Femur (tissue), 1 donor: ENCODE results near the gene CELSR2.
"Not testable (repeated sequence)": the region's sequence is repeated elsewhere in the genome, so short reads cannot be mapped to it uniquely, and the experiment has no call there.

ENCODE experiments used
- DNase-seq: peaks from one replicate; pipeline ENCODE4 v3.0.0-alpha.2; 2017

The CELSR2 gene, protein sequence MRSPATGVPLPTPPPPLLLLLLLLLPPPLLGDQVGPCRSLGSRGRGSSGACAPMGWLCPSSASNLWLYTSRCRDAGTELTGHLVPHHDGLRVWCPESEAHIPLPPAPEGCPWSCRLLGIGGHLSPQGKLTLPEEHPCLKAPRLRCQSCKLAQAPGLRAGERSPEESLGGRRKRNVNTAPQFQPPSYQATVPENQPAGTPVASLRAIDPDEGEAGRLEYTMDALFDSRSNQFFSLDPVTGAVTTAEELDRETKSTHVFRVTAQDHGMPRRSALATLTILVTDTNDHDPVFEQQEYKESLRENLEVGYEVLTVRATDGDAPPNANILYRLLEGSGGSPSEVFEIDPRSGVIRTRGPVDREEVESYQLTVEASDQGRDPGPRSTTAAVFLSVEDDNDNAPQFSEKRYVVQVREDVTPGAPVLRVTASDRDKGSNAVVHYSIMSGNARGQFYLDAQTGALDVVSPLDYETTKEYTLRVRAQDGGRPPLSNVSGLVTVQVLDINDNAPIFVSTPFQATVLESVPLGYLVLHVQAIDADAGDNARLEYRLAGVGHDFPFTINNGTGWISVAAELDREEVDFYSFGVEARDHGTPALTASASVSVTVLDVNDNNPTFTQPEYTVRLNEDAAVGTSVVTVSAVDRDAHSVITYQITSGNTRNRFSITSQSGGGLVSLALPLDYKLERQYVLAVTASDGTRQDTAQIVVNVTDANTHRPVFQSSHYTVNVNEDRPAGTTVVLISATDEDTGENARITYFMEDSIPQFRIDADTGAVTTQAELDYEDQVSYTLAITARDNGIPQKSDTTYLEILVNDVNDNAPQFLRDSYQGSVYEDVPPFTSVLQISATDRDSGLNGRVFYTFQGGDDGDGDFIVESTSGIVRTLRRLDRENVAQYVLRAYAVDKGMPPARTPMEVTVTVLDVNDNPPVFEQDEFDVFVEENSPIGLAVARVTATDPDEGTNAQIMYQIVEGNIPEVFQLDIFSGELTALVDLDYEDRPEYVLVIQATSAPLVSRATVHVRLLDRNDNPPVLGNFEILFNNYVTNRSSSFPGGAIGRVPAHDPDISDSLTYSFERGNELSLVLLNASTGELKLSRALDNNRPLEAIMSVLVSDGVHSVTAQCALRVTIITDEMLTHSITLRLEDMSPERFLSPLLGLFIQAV (N-terminal part only)

DNA sequence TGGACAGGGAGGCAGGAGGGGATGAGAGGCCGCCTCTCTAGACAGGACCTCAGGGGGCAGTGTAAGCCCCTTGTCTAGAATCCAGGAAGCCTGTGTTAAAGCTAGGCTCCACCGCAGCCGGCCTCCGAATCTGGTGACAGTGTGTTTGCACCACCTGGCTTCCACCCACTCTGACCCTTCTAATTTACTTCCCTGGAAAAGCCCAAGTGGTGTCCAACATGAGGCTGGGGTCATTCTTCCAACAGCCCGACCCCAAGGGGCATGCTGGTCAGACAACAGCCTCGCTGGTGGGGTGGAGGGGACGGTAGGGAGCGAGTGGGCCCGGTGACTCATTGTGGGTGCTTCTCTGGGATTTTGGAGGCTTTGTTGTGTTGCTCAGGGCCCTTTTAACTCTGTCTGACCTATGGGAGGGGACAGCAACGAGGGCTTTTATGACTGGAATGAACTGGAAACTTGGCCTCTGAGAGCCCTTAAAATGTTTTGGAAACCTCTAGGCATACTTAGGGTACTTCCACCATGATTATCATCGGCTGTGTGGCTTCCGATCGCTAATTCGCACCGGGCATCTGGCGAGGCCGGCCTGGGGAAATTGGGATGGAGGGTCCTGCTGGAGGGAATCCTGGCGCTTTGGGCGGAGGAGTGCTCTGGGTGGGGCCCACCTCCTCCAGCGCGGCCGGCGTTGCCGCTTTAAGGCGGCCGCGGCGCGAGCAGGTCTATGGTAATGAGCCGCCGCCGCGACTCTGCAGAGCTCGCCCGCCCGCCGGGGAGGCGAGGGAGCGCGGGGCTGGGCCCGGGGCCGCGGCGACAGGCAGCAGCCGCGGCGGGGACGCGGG is at the start of gene CELSR2:
CELSR2 (plus strand) TSS at position 743 of the 833 bp plus-strand sequence. CDS start 541 bp downstream, outside the sequence.
- DNase-seq: peak; percentile 70

DNA sequence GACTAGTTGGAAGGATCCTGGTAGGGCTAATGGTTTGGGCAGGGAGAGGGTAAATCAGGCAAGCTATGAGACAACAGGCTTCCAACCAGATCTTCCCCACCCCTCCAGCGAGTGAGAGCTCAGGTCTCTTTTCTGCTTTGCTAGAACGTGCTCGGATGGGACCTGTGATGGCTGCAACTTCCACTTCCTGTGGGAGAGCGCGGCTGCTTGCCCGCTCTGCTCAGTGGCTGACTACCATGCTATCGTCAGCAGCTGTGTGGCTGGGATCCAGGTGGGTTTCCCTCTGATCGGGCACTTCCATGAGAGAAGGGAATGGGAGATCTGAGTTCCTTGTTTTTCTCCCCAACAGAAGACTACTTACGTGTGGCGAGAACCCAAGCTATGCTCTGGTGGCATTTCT is 49.6 kb upstream of the CELSR2 start:
- no peak for DNase-seq

DNA sequence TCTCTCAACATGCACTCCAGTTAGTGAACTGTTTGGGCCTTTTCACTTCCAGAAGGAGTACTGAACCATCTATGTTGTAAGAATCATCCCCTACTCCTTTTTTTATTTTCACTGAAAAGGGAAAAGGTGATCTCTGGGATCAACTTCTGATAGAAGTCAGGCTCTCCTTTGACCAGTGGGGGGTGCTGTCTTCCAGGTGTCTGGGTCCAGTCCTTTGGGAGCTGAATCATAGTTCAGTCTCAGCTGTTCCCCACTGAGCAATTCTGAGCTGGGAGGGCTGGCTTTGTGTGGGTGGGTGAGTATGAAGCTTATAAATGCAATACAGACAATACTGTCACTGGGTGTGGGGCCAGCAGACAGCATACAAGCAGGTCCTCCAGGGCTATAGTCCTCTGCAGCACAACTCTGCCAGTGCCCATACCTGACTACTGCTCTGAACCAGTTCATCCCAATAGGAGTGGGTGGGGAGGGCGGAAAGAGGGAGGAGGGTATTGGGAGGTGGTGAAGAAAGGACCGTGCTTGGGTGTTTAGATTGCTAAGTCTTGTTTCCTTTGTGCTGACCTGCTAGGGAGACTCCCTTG is 48.1 kb upstream of the CELSR2 start:
- DNase-seq: no peak

DNA sequence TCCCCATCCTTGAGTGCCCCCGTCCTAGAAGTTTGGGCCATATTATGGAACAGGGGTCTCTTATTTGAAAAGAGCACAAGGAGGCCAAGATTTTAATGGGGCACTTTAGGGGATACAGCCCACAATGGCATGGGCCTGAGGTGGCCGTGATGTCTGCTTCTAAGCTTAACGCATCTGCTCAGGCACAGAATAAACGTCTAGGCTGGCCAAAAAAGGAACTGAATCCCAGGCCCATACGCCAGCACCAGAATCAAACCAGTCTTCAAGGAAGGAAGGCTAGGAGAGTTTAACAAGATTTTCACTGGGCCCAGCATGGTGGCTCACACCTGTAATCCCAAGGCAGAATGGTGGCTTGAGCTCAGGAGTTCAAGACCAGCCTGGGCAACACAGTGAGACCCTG is 44.9 kb upstream of the CELSR2 start:
- DNase-seq: no peak

DNA sequence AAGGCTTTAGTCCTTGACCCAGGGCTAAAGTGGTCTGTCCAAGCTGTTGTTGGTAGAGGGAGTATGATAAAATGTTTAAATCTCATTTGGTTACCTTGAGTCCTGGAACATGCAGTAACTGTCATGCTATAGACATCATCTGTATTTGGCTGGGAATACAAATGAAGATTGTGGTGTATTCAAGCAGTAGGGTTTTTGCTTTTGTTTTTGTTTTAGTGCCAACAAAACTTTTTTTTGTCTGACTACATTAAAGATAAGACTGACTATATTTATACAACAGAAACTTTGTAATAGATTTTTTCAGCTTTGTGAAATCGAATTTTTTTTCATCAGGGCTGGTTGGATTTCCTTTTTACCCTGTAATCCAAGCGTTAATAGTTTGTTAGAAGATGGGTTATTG is 43.0 kb upstream of the CELSR2 start:
- DNase-seq: no peak

DNA sequence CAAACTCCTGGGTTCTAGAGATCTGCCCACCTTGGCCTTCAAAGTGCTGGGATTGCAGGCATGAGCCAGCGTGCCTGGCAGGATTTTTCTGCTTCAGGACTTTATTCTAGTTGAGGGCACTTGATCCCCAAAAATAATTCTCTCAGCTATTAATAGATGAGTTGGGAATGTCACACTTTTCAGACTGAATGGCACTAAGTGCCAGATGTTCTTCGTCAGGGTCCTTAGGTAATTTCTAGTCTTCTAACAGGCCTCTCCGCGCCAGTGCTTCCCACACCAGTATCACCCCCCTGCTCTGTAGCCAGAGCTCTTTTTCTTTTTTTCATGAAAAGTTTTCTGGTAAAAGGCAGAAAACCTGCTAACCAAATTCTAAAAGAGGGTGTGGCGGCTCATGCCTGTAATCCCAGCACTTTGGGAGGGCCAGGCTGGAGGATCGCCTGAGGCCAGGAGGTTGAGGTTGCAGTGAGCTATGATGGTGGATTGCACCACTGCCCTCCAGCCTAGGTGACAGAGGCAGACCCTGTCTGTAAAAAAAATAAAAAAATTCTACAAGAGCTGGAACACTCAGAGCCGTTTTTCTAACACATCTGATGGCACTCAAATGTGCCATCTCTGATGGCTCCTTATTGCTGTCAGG is 41.8 kb upstream of the CELSR2 start:
- DNase-seq: no peak

DNA sequence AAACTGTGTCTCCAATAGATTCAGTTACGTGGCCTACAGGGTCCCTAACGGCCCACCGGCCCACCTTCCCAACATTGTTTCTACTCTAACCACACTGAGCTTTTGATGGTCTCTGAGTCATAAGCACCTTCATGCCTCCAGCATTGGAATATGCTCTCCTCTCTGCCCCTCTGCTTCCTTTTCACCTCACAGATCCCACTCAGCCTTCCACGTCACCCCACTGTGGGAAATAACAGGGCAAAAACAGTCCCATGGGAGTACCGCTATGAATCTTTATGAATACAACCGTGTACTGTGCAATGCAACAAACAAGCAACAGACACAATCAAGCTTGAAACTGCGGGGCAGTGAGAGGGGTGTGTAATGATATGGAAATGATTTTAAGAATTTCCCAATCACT is 40.9 kb upstream of the CELSR2 start:
- no peak for DNase-seq

DNA sequence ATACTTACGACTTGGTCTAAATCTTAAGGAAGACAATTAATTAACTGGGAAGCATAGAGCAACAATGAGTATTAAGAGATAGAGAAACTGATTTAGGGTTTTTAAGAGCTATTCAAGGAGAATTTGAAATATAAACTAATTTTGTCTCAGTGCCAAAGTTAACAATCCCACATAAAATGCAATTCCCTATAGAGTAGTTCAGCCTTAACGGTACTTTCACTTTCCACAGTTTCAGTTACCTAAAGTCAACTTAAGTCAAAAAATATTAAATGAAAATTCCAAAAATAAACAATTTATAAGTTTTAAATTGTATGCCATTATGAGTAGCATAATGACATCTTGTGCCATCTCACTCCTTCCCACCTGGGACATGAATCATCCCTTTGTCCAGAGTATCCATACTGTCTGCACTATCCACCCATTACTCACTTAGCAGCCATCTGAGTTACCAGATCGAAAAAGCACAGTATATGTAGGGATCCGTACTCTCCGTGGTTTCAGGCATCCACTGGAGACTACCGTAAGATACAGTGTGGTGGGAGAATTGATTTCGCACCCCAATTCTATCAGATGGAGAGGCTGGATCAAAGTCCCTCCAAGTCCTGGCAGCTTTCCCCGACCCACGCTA is 40.4 kb upstream of the CELSR2 start:
- no peak for DNase-seq

DNA sequence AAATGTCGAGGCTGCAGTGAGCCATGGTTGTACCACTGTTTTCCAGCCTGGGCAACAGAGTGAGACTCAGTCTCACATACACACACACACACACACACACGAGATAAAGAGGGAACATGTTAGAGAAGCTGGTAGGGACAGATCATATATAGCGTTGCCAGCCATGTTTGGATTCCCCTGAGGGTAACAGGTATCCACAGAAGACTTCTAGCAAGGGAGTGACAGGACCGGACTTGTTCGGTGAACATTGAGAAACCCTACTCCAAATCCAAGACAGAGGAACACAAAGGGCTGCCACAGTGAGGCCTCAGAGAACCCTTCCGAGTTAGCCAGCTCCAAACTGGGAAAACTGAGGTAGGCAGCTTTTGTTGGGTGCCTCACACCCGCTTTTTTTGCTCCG is 39.3 kb upstream of the CELSR2 start:
- no peak for DNase-seq

DNA sequence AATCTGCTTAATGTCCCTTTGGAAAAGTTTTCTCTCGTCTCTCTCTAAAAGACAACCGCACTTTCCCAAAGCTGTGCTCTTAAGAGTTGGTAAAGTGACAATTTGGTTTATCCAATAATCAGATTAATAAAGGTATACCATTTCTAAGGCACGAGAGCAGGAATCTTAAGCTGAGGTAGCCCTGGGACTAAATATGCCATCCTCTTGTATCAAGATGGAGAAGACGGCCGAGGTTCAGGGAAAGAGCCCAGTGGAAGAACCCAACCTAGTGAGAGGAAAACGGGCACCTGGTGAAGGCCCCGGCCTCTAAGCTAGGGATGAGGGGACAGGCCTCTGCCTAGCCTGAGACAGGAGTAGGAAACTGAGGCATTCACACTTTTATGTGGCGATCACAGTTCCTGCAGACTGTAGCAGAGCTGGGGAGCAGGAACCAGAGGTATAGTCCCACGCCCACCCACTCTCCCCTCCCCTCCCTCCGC is 36.0 kb upstream of the CELSR2 start:
- DNase-seq: no peak

DNA sequence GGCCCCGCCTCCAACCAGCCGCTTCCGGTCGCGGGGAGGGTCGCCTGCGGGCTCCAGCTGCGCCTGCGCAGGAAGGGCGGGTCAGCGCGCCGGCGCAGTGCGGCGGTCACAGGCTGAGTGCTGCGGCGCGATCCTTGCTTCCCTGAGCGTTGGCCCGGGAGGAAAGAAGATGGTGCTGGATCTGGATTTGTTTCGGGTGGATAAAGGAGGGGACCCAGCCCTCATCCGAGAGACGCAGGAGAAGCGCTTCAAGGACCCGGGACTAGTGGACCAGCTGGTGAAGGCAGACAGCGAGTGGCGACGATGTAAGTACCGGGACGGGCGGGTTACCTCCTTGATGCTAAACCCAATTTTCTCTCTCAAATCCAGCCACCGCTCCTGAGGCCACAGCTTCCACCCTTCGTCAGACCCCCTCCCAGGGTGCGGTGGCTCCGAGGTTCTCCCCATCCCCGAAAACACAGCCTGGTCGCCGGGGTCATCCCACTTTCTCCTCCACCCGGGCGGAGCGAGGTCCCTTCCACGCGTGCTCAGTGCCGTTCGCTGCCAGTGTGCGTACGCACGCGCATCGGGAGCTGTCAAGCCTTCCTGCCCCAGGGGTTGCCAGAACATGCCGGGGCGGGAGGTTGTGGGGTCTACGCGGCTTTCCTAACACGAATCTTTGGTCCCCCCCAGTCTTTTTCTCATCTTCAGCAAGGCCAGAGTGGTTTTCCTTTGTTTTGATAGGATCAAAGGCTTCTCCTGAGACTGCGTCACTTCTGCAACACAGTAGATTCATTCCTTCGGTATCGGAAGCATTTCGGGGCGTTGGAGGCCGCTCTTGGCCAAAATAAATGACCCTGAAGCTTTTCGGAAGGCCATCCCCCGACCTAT is 35.3 kb upstream of the CELSR2 start, which contains the start of gene SARS1:
SARS1 (plus strand) TSS at position 95 of the 870 bp plus-strand sequence; CDS start at position 170, 75 bp downstream.
- DNase-seq: peak; percentile 94

DNA sequence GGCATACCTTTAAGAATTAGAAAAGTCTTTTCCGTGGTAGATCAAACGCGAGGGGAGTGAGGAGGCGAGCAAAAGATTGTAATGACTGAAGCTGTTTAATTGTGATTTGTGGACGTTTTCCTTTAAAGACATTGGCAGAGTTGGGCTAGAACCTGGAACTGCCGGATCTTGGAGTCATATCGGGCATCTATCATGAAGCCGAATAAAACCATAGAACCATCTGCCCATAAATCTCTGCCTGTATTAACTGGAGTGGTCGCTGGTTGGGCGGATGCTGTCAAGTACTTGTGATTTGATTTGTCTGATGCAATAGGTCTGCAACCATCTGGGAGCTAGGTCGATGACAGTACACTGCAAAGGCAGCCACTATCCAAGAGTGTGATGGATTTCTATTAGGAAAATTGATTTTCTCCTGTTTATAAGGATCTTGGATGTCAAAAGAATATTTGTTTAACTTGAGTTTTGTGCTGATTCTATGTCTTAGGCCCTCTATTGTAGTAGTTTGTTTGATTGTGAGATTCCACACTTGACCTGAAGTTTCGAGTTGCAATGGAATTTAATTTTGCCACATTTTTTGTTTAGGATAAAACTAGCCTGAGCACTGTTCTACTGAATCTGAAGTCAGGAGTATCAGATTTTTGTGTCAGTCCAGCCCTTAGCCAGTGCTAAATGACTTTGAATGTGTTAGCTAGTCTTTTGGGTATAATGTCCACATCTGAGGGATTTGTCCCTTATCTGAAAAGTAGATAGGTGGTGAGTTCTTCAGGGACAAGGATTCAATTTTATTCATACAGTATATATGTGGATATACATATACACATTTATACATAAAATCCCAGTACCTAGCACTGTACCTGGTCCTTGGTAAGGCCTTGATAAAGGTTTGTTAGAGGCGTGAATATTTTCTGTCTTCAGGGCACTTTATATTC is 34.4 kb upstream of the CELSR2 start:
- DNase-seq: peak; percentile 43

DNA sequence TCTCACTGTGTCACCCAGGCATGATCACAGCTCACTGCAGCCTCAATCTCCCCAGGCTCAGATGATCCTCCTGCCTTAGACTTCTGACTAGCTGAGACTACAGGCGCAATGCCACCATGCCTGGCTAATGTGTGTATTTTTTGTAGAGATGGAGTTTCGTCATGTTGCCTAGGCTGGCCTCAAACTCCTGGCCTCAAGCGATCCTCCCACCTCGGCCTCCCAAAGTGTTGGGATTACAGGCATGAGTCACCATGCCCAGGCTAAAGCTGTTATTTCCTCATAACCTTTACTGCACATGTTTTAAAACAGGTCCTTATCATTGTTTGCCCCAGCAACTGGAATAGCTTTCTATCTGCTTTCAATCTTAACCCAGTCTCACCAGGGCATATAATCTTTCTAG is 32.7 kb upstream of the CELSR2 start:
- no peak for DNase-seq

DNA sequence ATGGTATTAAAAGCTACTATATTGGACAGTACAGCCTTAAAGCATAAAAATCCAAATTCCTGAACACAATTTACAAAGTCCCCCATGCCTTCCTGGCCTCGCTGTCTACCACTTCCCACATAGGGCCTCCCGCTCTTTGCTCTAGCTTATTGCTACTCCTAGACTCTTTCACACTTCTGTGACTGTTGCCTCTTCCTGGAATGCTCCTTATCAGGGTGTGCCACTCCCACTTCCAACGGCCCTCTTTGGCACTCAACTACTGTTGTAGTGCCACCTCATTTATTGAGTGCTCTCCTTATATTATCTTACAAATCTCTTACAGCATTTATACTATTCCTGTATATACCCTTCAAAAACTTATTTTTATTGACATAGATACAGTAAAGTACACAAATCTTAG is 30.8 kb upstream of the CELSR2 start:
- DNase-seq: no peak

DNA sequence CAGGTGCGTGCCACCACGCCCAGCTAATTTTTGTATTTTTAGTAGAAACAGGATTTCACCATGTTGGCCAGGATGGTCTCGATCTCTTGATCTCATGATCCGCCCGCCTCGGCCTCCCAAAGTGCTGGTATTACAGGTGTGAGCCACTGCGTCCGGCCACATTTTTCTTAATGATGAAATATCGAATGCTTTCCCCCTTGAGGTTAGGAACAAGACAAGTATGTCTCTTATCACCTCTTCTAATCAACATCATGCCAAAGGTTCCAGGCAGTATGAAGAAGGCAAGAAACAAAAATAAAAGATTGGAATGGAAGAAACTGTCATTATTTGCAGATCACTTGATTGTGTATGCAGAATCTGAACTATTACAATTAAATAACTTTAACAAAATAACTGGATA is 28.1 kb upstream of the CELSR2 start:
- not testable (repeated sequence) for DNase-seq

DNA sequence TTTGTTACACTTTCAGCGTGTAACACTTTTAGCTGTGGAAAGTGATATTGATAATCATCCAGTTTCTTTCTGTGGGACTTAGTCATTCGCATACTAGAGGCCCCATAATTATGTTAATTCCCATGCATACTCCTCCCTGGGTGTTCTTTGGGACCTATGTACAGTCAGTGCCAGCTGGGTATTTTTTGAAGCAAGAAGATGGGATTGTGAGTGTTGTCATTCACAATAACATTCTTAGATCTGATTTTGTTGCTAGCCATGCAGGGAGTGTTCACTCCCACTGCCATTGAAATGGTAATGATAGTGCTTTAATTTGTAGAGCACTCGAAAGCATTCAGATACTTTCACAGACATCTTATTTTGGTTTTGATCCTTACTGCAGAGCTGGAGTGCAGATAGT is 24.0 kb upstream of the CELSR2 start:
- DNase-seq: no peak

DNA sequence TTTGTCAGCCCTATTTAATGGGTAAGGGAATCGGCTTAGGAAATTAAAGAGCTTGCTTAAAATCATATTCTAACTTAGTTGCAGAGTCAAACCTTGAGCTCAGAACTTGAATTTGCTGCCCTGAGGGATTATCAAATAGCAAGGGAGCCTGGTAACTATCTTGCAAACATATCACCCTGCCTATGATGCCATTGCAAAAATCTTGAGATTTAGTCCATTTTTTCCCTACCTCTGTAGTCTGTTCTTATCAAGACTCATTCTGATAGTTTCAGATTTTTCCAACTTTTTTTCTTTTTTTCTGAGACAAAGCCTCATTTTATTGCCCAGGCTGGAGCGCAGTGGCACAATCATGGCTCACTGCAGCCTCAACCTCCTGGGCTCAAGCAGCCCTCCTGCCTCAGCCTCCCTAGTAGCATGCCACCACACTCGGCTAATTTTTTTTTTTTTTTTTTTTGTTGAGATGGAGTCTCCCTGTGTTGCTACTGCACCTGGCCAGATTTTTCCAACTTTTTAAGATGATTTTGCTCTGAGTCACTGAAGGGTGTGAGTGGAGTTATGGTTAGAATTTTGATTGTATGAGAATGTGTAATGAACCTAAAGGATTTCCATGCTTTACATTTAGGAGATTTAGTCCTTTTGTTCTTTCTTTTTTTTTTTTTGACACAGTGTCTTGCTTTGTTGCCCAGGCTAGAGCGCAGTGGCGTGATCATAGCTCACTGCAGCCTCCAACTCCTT is 23.5 kb upstream of the CELSR2 start:
- no peak for DNase-seq

DNA sequence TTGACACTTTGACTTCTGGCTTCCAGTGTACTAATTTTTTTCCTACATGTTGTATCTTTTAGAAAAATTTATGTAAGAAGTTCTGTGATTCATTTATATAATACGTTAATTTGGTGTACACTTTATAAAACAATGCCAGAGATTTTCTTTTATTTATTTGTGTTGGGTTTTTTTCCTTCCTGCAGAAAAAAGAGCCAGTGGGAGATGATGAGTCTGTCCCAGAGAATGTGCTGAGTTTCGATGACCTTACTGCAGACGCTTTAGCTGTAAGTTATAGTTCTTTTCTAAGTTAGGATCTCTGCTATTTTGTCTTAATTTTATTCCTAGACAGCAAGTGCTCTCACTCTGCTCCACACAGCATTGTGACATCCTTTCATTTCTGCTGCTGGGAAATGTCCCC is 21.2 kb upstream of the CELSR2 start:
- DNase-seq: no peak
